Medulla oblongata (tissue), 1 donor: Measurements from ENCODE around the gene CEACAM16.

Experiments
- DNase-seq: peaks from one replicate; pipeline ENCODE4 v3.0.0-alpha.2; 2015; ENCODE audit errors: extremely low spot score

CEACAM16 gene

GRCh38 chr19:44725251-44725650, 26.3 kb downstream of the CEACAM16 start:
- no peak for DNase-seq

- DNase-seq, result no peak
Observed at GRCh38 chr19:44725684-44726083, 26.7 kb downstream of the CEACAM16 start.

- no peak for DNase-seq
Observed at GRCh38 chr19:44726465-44726864, 27.5 kb downstream of the CEACAM16 start.

DNA sequence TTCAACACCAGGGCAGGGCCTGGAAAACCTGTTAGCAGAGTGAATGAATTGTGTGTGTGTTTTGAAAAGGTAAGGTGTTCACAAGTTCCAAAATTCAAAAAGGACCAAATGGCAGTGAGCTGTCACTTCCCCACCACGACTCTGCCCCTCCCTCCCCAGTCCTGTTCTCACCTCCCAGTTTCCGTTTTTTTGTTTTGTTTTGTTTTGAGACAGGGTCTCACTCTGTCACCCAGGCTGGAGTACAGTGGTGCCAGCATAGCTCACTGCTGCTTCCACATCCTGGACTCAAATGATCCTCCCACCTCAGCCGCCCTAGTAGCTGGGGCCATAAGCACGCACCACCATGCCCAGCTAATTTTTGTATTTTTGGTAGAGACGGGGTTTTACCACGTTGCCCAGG, 29.2 kb downstream of the CEACAM16 start:
- no peak for DNase-seq

- no peak for DNase-seq
Observed at GRCh38 chr19:44729516-44730033, 30.6 kb downstream of the CEACAM16 start.

GRCh38 chr19:44731081-44731480, 32.1 kb downstream of the CEACAM16 start:
- DNase-seq, result no peak

- no peak for DNase-seq
Observed at GRCh38 chr19:44731622-44732021, 32.7 kb downstream of the CEACAM16 start.

DNA sequence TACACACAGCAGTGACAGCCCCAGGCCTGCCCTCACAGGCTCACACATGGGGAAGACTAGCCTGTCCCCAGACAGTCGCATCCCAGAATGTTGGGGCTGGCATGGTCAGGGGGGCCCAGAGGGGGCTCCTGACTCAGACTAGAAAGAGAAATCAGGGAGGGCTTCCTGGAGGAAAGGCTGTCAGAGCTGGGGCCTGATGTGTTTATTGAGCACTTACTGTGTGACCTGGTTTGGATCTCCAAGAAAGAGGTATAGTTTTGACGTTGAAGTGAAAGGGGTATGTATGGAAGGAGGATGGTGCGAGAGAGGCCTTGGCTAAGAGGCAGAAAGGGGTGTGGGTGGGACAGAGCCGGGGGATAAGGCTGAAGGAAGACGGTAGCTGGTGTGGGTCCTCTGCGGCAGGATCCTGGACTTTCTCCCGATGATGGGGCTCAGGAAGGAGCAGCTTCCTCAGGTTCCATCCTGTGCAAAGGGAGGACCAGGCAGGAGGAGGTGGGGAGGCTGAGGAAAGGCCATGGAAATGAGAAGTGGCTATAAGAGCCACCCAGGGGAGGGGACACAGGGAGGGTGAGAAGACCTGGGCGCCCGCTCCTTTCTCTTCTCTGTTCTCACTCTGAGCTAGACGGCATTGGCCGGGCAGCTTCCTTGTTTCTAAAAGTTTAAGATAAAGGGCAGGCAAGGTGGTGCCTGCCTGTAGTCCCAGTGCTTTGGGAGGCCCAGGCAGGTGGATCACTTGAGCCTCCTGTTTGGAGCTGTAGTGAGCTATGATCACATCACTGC, 33.5 kb downstream of the CEACAM16 start:
- DNase-seq, result no peak

DNA sequence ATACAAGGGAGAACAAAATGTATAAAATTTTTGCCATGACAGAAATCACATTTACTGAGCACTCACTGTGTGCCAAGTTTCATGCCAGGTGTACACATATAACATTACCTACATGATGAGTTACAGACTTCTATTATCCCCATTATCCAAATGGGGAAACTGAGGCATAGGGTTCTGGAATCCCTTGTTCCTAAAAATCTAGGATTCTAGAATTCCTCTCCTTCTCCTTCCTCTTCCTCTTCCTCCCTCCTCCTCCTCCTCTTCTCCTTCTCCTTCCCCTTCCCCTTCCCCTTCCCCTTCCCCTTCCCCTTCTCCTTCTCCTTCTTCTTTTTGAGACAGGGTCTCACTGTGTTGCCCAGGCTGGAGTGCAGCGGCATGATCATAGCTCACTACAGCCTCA, 35.4 kb downstream of the CEACAM16 start:
- no peak for DNase-seq

- no peak for DNase-seq
Observed at GRCh38 chr19:44735011-44735410, 36.1 kb downstream of the CEACAM16 start.

DNA sequence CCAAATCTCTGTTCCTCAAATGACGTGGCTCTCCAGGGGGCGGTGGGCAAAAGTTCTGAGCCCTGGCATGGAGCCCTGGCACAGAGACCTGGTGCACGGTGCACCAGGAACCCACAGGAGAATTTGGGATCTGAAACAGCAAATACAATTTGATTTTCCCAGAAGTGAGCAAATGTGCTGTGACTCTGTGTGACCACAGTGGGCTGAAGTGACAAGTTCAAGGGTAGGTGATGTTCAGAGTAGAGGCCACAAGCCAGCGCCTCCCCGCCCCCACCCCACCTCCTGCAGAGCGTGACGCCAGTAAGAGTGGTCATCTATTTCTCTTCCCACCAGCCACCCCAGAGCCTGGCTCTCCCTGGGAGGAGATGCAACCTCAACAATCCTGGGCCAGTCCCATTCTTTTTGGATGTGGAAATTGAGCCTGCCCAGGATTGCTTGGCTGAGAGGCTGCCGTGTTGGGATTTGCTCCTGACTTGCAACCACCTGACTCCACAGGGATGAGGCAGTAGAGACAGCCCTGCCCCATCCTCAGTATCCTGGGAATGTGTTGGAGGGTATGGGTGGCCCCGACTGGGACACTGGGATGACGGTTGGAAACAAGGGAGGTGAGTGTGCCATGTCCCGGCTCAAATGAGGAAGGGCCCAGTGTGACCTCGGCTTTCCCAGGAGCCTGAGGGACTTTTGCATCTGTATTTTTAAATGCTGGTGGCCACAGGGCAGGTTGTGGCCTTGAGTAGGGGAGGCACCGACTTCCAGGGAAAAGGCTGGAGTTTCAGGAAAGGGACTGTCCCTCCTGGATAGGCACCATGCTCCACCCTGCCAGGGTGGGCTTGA, 38.5 kb downstream of the CEACAM16 start:
- no peak for DNase-seq

- DNase-seq, result no peak
Observed at GRCh38 chr19:44738136-44738535, 39.2 kb downstream of the CEACAM16 start.

GRCh38 chr19:44738603-44739558, 39.9 kb downstream of the CEACAM16 start:
- no peak for DNase-seq

GRCh38 chr19:44740351-44740824, 41.4 kb downstream of the CEACAM16 start:
- DNase-seq, result no peak

GRCh38 chr19:44741258-44741731, 42.3 kb downstream of the CEACAM16 start:
- DNase-seq, result no peak

DNA sequence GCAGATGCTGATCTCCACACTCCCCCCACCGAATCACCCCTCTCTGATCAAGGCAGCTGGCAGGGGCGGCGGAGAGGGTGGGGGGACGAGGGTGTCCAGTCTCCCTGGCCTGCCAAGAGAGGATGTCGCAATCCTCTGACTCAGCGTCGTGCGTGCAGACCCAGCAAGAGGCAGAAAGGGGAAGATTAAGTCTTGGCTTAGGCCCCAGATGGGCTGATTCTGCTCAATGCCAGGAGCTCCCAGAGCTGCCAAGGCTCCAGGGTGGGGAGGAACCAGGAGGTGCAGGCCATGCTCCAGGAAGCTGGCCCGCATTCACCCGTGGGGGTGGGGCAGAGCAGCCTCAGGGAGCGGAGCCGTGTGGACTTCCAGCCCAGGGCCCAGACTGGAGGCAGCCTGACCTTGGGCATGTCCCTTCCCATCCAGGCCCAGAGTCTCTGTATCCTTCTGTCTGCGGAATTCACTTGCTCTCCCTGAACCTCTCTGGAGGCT, 42.9 kb downstream of the CEACAM16 start:
- DNase-seq, result peak; percentile 97

DNA sequence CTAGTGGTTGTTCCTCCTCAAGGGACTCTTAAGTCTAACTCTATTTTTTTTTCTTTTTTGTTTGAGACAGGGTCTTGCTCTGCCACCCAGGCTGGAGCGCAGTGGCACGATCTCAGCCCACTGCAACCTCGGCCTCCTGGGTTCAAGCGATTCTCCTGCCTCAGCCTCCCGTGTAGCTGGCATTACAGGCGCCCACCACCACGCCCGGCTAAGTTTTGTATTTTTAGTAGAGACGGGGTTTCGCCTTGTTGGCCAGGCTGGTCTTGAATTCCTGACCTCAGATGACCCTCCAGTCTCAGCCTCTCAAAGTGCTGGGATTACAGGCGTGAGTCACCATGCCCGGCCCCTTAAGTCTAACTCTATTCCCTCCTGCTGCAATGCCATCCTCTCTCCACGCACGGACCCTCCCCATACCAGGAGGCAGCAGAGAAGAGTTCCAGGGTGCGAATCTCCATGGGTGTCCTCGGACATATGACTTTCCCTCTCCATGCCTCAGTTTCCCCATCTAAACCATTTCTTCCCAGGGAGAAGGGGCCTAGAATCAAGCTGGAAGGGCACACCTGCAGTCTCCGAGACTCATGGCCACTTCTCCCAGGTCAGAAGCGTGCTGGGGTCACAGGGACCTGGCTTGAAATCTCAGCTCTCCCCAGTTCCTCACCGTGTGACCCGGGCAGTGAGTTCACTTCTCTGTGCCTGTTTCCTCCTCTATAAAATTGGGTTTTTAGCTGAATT, 43.5 kb downstream of the CEACAM16 start:
- no peak for DNase-seq

GRCh38 chr19:44744871-44745332, 46.0 kb downstream of the CEACAM16 start:
- no peak for DNase-seq

DNA sequence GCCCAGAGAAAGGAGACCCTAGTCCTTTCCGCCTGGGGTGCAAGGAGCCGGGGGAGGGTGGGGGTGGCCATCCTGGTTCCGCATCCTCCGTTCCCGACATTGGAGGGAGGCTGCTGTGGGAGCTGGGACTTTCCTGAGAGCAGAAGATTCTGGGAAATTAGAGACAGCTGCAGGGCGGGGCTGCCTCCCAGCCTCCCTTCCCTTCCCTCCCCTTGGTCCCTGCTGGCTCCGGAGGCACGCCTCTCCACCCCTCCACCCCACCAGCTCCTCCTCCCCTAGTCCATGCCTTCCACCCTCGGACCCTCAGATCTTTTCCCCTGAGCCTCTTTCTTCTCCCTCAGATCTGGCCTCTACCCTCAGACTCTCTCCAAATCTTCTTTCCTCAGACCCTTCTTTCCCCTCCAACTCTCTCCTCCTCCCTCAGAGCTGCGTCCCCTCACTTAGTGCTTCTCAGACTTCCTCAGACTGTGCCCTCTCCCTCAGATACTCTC, 46.4 kb downstream of the CEACAM16 start:
- no peak for DNase-seq
